Measurements from ENCODE around the gene OSBPL3. TPM values are rescaled to one million over a fixed set of nuclear protein-coding genes. Genes with fewer than 3 reads are reported as not detected.
"Not testable (repeated sequence)": the region's sequence is repeated elsewhere in the genome, so short reads cannot be mapped to it uniquely, and the experiment has no call there.

The OSBPL3 gene
- total RNA-seq, 1 donor from 2014 or later: 76.2 TPM

- no peak for DNase-seq (ENCODE audit: low spot score)
- no peak overlapping the region for H3K4me3 Mint-ChIP-seq (ENCODE audit: low read depth)
- intact Hi-C loops (cut with micrococcal nuclease): loop anchor here (5.0 to 10.0 kb wide), 5 partner anchors 151 to 1436 kb away; partner anchors contain the start of genes CCDC126, GSDME and IGF2BP3
- H3K27me3 Mint-ChIP-seq (ENCODE audit: low read depth): no peaks in the 10 kb centered on the region
- H3K9me3 Mint-ChIP-seq: no peaks in the 10 kb centered on the region
- H3K36me3 Mint-ChIP-seq (ENCODE audit: low read depth): peaks cover 31% of the 10 kb centered on the region
- H3K27ac Mint-ChIP-seq: no peak overlapping the region
- peaks cover 51% of the 10 kb centered on the region for H3K4me1 Mint-ChIP-seq (ENCODE audit: low read depth)
Measured at GRCh38 chr7:24908727-24909126, 71.3 kb downstream of the OSBPL3 start.

- H3K9me3 Mint-ChIP-seq: no peaks in the 10 kb centered on the region
- peaks cover 50% of the 10 kb centered on the region for H3K4me1 Mint-ChIP-seq (ENCODE audit: low read depth)
- no peak for DNase-seq (ENCODE audit: low spot score)
- no peak overlapping the region for H3K4me3 Mint-ChIP-seq (ENCODE audit: low read depth)
- H3K27me3 Mint-ChIP-seq (ENCODE audit: low read depth): no peaks in the 10 kb centered on the region
- intact Hi-C loops (cut with micrococcal nuclease): loop anchor here (5.0 to 10.0 kb wide), 5 partner anchors 151 to 1436 kb away; partner anchors contain the start of genes CCDC126, GSDME and IGF2BP3
- H3K36me3 Mint-ChIP-seq (ENCODE audit: low read depth): peaks cover 31% of the 10 kb centered on the region
- H3K27ac Mint-ChIP-seq: no peak overlapping the region
Measured at GRCh38 chr7:24908166-24908565, 71.8 kb downstream of the OSBPL3 start.

GRCh38 chr7:24907311-24907886, 72.6 kb downstream of the OSBPL3 start:
- no peaks in the 10 kb centered on the region for H3K27me3 Mint-ChIP-seq (ENCODE audit: low read depth)

GRCh38 chr7:24905996-24906770, 73.8 kb downstream of the OSBPL3 start:
- Mint-ChIP-seq H3K27me3 (ENCODE audit: low read depth) (no peaks in the 10 kb centered on the region), H3K36me3 (ENCODE audit: low read depth) (peaks cover 27% of the 10 kb centered on the region), H3K9me3 (no peaks in the 10 kb centered on the region), H3K27ac (no peak overlapping the region), H3K4me3 (ENCODE audit: low read depth) (no peak overlapping the region), H3K4me1 (ENCODE audit: low read depth) (peaks cover 48% of the 10 kb centered on the region)
- intact Hi-C loops (cut with micrococcal nuclease): loop anchor here (2.0 to 10.0 kb wide), 7 partner anchors 75 to 1434 kb away; partner anchors contain the start of genes CCDC126, CYCS, GSDME and IGF2BP3
- DNase-seq (ENCODE audit: low spot score): no peak

More at GRCh38 chr7:24907311-24907886, 72.6 kb downstream of the OSBPL3 start:
- Mint-ChIP-seq H3K27ac (no peak overlapping the region), H3K9me3 (no peaks in the 10 kb centered on the region), H3K4me1 (ENCODE audit: low read depth) (peaks cover 48% of the 10 kb centered on the region), H3K36me3 (ENCODE audit: low read depth) (peaks cover 28% of the 10 kb centered on the region), H3K4me3 (ENCODE audit: low read depth) (no peak overlapping the region)
- peak; percentile 45 for DNase-seq (ENCODE audit: low spot score)
- intact Hi-C loops (cut with micrococcal nuclease): loop anchor here (1.0 to 10.0 kb wide), 14 partner anchors 9 to 1435 kb away; partner anchors contain the start of genes CCDC126, CYCS, GSDME and IGF2BP3

GRCh38 chr7:24903992-24904391, 76.0 kb downstream of the OSBPL3 start:
- not testable (repeated sequence) for H3K27me3 Mint-ChIP-seq (ENCODE audit: low read depth); H3K9me3 Mint-ChIP-seq; H3K27ac Mint-ChIP-seq; DNase-seq (ENCODE audit: low spot score); H3K4me3 Mint-ChIP-seq (ENCODE audit: low read depth)
- H3K4me1 Mint-ChIP-seq (ENCODE audit: low read depth): peaks cover 51% of the 10 kb centered on the region
- intact Hi-C loops (cut with micrococcal nuclease): loop anchor here (10.0 kb wide), 2 partner anchors 191 to 309 kb away; no protein-coding TSS in a partner anchor
- peaks cover 24% of the 10 kb centered on the region for H3K36me3 Mint-ChIP-seq (ENCODE audit: low read depth)

- no peak overlapping the region for H3K27ac Mint-ChIP-seq
- no peak for DNase-seq (ENCODE audit: low spot score)
Measured at GRCh38 chr7:24903559-24903958, 76.4 kb downstream of the OSBPL3 start.

GRCh38 chr7:24902931-24903330, 77.0 kb downstream of the OSBPL3 start:
- no peaks in the 10 kb centered on the region for H3K27me3 Mint-ChIP-seq (ENCODE audit: low read depth)
- peaks cover 61% of the 10 kb centered on the region for H3K4me1 Mint-ChIP-seq (ENCODE audit: low read depth)
- DNase-seq (ENCODE audit: low spot score): no peak
- intact Hi-C loops (cut with micrococcal nuclease): loop anchor here (10.0 kb wide), 2 partner anchors 192 to 308 kb away; no protein-coding TSS in a partner anchor
- H3K36me3 Mint-ChIP-seq (ENCODE audit: low read depth): peaks cover 32% of the 10 kb centered on the region
- no peak overlapping the region for H3K4me3 Mint-ChIP-seq (ENCODE audit: low read depth)
- no peak overlapping the region for H3K27ac Mint-ChIP-seq
- no peaks in the 10 kb centered on the region for H3K9me3 Mint-ChIP-seq

More at GRCh38 chr7:24903559-24903958, 76.4 kb downstream of the OSBPL3 start:
- Mint-ChIP-seq H3K4me3 (ENCODE audit: low read depth) (no peak overlapping the region), H3K27me3 (ENCODE audit: low read depth) (no peaks in the 10 kb centered on the region), H3K9me3 (no peaks in the 10 kb centered on the region), H3K4me1 (ENCODE audit: low read depth) (peaks cover 55% of the 10 kb centered on the region), H3K36me3 (ENCODE audit: low read depth) (peaks cover 29% of the 10 kb centered on the region)
- intact Hi-C loops (cut with micrococcal nuclease): loop anchor here (10.0 kb wide), 2 partner anchors 191 to 309 kb away; no protein-coding TSS in a partner anchor

GRCh38 chr7:24902276-24902675, 77.7 kb downstream of the OSBPL3 start:
- Mint-ChIP-seq H3K4me1 (ENCODE audit: low read depth) (peaks cover 61% of the 10 kb centered on the region), H3K27me3 (ENCODE audit: low read depth) (no peaks in the 10 kb centered on the region), H3K9me3 (no peaks in the 10 kb centered on the region), H3K27ac (no peak overlapping the region), H3K4me3 (ENCODE audit: low read depth) (no peak overlapping the region), H3K36me3 (ENCODE audit: low read depth) (peaks cover 32% of the 10 kb centered on the region)
- intact Hi-C loops (cut with micrococcal nuclease): loop anchor here (10.0 kb wide), 2 partner anchors 193 to 307 kb away; no protein-coding TSS in a partner anchor
- no peak for DNase-seq (ENCODE audit: low spot score)

GRCh38 chr7:24899905-24900304, 80.1 kb downstream of the OSBPL3 start:
- Mint-ChIP-seq H3K4me3 (ENCODE audit: low read depth) (no peak overlapping the region), H3K4me1 (ENCODE audit: low read depth) (peaks cover 75% of the 10 kb centered on the region), H3K27me3 (ENCODE audit: low read depth) (no peaks in the 10 kb centered on the region), H3K36me3 (ENCODE audit: low read depth) (peaks cover 32% of the 10 kb centered on the region), H3K27ac (no peak overlapping the region), H3K9me3 (no peaks in the 10 kb centered on the region)
- DNase-seq (ENCODE audit: low spot score): no peak
- intact Hi-C loops (cut with micrococcal nuclease): loop anchor here (2.0 to 10.0 kb wide), 4 partner anchors 17 to 305 kb away; no protein-coding TSS in a partner anchor

GRCh38 chr7:24899161-24899560, 80.8 kb downstream of the OSBPL3 start:
- no peak overlapping the region for H3K4me3 Mint-ChIP-seq (ENCODE audit: low read depth)
- peaks cover 28% of the 10 kb centered on the region for H3K36me3 Mint-ChIP-seq (ENCODE audit: low read depth)
- H3K27ac Mint-ChIP-seq: peak overlapping the region; percentile 58
- H3K4me1 Mint-ChIP-seq (ENCODE audit: low read depth): peaks cover 75% of the 10 kb centered on the region
- H3K9me3 Mint-ChIP-seq: no peaks in the 10 kb centered on the region
- H3K27me3 Mint-ChIP-seq (ENCODE audit: low read depth): no peaks in the 10 kb centered on the region
- DNase-seq (ENCODE audit: low spot score): no peak
- intact Hi-C loops (cut with micrococcal nuclease): loop anchor here (2.0 kb wide), 2 partner anchors 16 to 22 kb away; no protein-coding TSS in a partner anchor

GRCh38 chr7:24898691-24899090, 81.3 kb downstream of the OSBPL3 start:
- intact Hi-C loops (cut with micrococcal nuclease): loop anchor here (1.0 to 2.0 kb wide), 3 partner anchors 9 to 22 kb away; no protein-coding TSS in a partner anchor
- Mint-ChIP-seq H3K4me3 (ENCODE audit: low read depth) (peak overlapping the region; percentile 1), H3K36me3 (ENCODE audit: low read depth) (peaks cover 23% of the 10 kb centered on the region), H3K4me1 (ENCODE audit: low read depth) (peaks cover 75% of the 10 kb centered on the region), H3K27ac (peak overlapping the region; percentile 58), H3K9me3 (no peaks in the 10 kb centered on the region), H3K27me3 (ENCODE audit: low read depth) (no peaks in the 10 kb centered on the region)
- no peak for DNase-seq (ENCODE audit: low spot score)

- Mint-ChIP-seq H3K4me1 (ENCODE audit: low read depth) (peaks cover 68% of the 10 kb centered on the region), H3K27me3 (ENCODE audit: low read depth) (no peaks in the 10 kb centered on the region), H3K4me3 (ENCODE audit: low read depth) (no peak overlapping the region), H3K9me3 (no peaks in the 10 kb centered on the region), H3K27ac (peak overlapping the region; percentile 39), H3K36me3 (ENCODE audit: low read depth) (peaks cover 23% of the 10 kb centered on the region)
- intact Hi-C loops (cut with micrococcal nuclease): no loop called here
- DNase-seq (ENCODE audit: low spot score): no peak
Measured at GRCh38 chr7:24896031-24896501, 83.9 kb downstream of the OSBPL3 start.
